Activated CD4-positive, alpha-beta T cell treated with anti-CD3 and anti-CD28 coated beads, Interleukin-2, amount 10 ng/mL, durations not matched to agents 24 days and 14 days (primary cell): ENCODE data around the gene ZHX3. TPM values are rescaled to one million over a fixed set of nuclear protein-coding genes. Genes with fewer than 3 reads are reported as not detected.

ENCODE experiments used
- DNase-seq: peaks from one replicate; pipeline ENCODE4 v3.0.0; 2022
- H3K27ac Mint-ChIP-seq: one replicate; pipeline ENCODE4 v1.8.0; 2022; ENCODE audit warnings: mild to moderate bottlenecking, mixed read lengths
- H3K27me3 Mint-ChIP-seq: one replicate; pipeline ENCODE4 v1.8.0; 2022; ENCODE audit warnings: mixed read lengths
- H3K36me3 Mint-ChIP-seq: one replicate; pipeline ENCODE4 v1.8.0; 2022; ENCODE audit warnings: low read depth, mild to moderate bottlenecking, mixed read lengths
- H3K4me1 Mint-ChIP-seq: one replicate; pipeline ENCODE4 v1.8.0; 2021; ENCODE audit warnings: mixed read lengths
- H3K4me3 Mint-ChIP-seq: one replicate; pipeline ENCODE4 v1.8.0; 2022; ENCODE audit warnings: mild to moderate bottlenecking, moderate library complexity, mixed read lengths
- H3K9me3 Mint-ChIP-seq: one replicate; pipeline ENCODE4 v1.8.0; 2021; ENCODE audit warnings: mixed read lengths
- intact Hi-C: fragments of 100-400 bp; cut with micrococcal nuclease; formaldehyde crosslinking; loops from one replicate; pipeline ENCODE4 v1.15.1; 2023
- total RNA-seq: library from RNA; stranded (reverse); gene quantifications from 2 replicates; pipeline ENCODE4 v1.2.3, GENCODE V29; 2022

ZHX3 gene
- total RNA-seq, 1 donor from 2014 or later = 11.7 TPM

DNA sequence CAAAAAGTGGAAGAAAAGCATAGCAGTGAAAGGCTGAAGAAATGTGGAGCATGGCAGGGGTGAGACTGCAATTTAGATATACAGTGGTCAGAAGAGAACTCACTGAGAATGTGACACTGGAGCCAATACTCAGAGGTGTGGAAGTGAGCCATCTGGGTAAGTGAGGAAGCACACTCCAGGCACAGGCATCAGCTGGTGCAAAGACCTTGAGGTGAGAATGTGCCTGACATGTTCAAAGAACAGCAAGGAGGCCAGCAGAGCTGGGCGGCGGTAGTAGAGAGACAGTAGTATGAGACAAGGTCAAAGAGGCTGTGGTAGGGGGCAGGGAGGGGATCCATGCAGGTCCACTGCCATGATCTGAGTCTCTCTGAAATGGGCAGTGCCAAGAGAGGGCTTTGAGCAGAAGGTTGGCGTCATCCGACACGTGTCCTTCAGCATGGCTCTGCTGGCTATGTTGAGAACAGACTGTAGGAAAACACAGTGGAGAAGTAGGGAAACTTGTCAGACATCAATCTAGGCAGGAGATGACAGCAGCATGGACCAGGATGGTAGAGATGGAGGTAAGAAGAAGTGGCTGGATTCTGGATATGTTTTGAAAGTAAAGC, 95.8 kb downstream of the ZHX3 start:
- Mint-ChIP-seq H3K27me3 (no peaks in the 10 kb centered on the region), H3K4me3 (no peak overlapping the region), H3K36me3 (no peaks in the 10 kb centered on the region), H3K27ac (no peak overlapping the region), H3K4me1 (no peaks in the 10 kb centered on the region), H3K9me3 (no peaks in the 10 kb centered on the region)
- DNase-seq = no peak
- intact Hi-C loops = no loop called here

DNA sequence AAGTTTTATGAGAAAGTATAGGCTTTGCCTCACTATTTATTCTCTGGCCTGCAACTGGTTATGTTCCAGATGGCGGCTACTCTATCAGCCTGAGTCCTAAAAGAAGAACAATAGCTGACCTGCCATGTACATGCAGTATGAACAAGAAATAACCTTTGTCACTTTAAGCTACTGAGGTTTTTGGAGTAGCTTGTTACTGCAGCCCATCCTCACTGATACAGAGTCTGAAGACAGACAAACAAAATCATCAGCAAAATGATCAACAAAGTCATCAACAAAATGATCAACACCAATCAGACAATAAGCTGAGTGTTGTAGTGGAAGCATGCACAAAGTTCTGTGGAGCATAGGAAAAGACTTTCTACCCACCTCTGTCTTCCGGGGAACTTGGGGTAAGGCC, 97.7 kb downstream of the ZHX3 start:
- H3K36me3 Mint-ChIP-seq = no peaks in the 10 kb centered on the region
- H3K4me3 Mint-ChIP-seq = no peak overlapping the region
- H3K4me1 Mint-ChIP-seq = no peaks in the 10 kb centered on the region
- H3K27me3 Mint-ChIP-seq = no peaks in the 10 kb centered on the region
- no peaks in the 10 kb centered on the region for H3K9me3 Mint-ChIP-seq
- H3K27ac Mint-ChIP-seq = no peak overlapping the region
- intact Hi-C loops = no loop called here
- DNase-seq = no peak

DNA sequence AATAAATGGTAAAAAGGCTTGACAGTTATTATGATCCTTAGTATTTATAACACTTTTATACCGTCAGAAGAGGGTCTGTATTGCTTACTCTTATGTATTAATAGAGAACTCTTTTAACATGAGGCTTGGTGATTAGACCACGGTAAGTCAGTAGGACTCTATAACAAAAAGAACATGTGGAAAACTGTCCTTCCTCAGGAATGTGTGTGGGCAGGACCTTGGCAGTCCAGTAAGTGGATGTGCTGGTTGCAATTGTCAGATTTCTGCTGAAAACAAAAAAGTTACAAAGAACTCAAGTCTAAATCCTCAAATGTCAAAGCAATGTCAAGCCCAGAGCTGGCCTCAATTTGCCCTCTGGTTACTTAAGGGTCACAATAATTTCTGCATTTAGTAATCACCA, 99.1 kb downstream of the ZHX3 start:
- Mint-ChIP-seq H3K4me3 (no peak overlapping the region), H3K27me3 (no peaks in the 10 kb centered on the region), H3K9me3 (no peaks in the 10 kb centered on the region), H3K27ac (no peak overlapping the region), H3K36me3 (no peaks in the 10 kb centered on the region), H3K4me1 (no peaks in the 10 kb centered on the region)
- intact Hi-C loops = no loop called here
- no peak for DNase-seq

DNA sequence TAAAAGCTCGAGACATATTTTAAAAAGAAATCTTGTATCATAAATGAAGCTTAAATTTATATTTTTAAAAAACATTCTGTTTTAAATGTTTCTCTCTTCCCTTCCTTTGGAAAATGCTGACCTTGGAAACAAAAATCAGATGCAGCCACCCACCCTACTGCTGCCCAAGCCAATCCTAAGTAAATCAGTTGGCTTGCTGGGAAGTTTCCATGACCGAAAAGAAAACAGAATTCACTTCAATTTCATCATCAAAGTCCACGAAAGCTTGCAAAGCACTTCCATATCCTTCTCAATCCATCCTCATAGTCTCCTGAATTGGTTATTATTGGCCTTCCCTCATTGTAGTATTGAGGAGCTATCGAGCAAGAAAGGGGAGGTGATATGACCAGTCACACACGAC, 100.1 kb downstream of the ZHX3 start:
- Mint-ChIP-seq H3K4me3 (no peak overlapping the region), H3K27ac (no peak overlapping the region), H3K4me1 (no peaks in the 10 kb centered on the region), H3K27me3 (no peaks in the 10 kb centered on the region), H3K36me3 (no peaks in the 10 kb centered on the region), H3K9me3 (no peaks in the 10 kb centered on the region)
- no peak for DNase-seq
- intact Hi-C loops = no loop called here

DNA sequence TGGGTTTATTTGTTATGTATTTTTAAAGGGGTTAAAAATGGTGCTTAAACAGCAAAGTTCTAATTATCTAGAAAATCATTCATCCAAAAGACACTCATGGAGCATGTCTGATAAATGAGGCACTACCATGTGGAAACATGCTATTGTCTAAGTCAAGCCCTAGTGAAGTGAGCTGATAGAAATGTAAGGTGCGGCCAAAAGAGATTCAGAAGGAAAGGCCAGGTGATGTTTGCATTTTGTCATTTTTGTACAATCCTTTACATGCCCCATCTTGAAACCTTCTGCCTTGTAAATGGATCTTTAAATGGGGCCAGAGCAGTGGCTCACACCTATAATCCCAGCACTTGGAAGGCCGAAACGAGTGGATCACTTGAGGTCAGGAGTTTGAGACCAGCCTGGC, 102.9 kb downstream of the ZHX3 start:
- no peak for DNase-seq
- no peaks in the 10 kb centered on the region for H3K36me3 Mint-ChIP-seq
- H3K4me1 Mint-ChIP-seq = no peaks in the 10 kb centered on the region
- no peak overlapping the region for H3K27ac Mint-ChIP-seq
- H3K4me3 Mint-ChIP-seq = no peak overlapping the region
- no peaks in the 10 kb centered on the region for H3K27me3 Mint-ChIP-seq
- intact Hi-C loops = no loop called here
- no peaks in the 10 kb centered on the region for H3K9me3 Mint-ChIP-seq

DNA sequence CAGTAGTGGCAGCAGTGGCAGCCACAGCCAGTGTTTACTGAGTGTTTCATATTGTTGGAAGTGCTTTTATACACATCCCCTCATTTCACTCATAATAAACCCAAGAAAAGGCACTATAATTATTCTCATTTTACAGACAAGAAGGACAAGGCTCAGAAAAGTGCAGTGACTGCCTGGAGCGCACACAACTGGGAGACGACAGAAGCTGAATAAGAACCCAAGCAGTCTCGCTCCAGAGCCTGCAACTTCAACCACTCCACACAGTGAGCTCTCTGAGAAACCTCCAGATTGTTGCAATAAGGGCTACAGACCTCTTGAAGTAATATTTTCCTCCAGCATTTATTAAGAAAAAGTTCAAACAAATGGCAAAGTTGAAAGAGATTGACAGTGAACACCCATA, 103.3 kb downstream of the ZHX3 start:
- Mint-ChIP-seq H3K4me3 (no peak overlapping the region), H3K27me3 (no peaks in the 10 kb centered on the region), H3K27ac (no peak overlapping the region), H3K4me1 (no peaks in the 10 kb centered on the region), H3K36me3 (no peaks in the 10 kb centered on the region), H3K9me3 (no peaks in the 10 kb centered on the region)
- intact Hi-C loops = no loop called here
- DNase-seq = no peak

DNA sequence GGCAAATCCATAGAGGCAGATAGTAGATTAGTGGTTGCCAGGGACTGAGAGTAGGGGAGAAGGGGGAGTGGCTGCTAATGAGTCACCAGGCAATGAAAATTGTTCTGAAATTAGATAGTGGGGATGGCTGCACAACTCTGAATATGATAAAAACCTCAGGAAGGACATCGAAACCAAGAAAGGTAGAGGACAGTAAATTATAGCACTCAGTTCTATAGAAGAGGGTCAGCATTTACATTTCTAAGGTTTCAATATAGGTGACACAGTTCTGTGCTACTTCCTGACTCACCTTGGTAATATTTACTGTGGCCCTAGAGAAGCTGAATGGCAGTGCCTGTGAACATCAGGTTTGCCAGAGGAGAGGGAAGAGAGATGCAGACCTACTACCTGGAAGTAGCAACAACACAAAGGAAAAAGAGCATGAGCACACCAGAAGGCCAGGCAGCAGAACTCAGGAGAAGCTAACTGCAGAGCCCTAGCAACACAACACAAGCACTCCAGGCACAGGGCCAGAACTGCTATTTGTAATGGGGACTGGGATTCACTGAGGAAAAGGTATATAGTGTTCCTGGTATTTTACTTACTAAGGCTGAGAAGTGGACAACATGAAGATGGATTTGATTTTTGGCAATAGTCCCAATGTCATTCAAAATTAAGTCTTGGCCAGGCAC, 104.2 kb downstream of the ZHX3 start:
- Mint-ChIP-seq H3K27me3 (no peaks in the 10 kb centered on the region), H3K4me3 (no peak overlapping the region), H3K27ac (no peak overlapping the region), H3K9me3 (no peaks in the 10 kb centered on the region), H3K4me1 (no peaks in the 10 kb centered on the region), H3K36me3 (no peaks in the 10 kb centered on the region)
- no peak for DNase-seq
- intact Hi-C loops = no loop called here

DNA sequence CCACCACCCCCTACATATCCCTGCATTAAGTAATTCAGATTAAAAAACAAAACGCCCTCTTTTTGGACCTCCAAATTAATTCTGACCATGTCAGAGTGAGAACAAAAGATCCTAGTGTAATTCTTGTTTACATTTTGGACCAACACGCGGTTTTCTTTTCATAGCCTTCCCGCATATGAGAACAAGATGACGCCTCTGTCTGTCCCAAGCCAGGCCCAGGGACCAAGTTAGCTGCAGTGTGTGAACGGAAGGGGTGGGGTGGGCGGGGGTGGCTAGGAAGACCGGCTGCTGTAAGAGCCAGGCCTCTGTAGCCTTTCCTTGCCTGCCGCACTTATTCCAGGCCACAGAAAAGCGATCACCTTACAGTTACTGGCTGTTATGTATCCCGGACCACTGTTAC, 112.2 kb downstream of the ZHX3 start:
- Mint-ChIP-seq H3K36me3 (no peaks in the 10 kb centered on the region), H3K4me1 (no peaks in the 10 kb centered on the region), H3K4me3 (no peak overlapping the region), H3K27ac (no peak overlapping the region), H3K9me3 (no peaks in the 10 kb centered on the region), H3K27me3 (peaks cover 4% of the 10 kb centered on the region)
- no peak for DNase-seq
- intact Hi-C loops = no loop called here

DNA sequence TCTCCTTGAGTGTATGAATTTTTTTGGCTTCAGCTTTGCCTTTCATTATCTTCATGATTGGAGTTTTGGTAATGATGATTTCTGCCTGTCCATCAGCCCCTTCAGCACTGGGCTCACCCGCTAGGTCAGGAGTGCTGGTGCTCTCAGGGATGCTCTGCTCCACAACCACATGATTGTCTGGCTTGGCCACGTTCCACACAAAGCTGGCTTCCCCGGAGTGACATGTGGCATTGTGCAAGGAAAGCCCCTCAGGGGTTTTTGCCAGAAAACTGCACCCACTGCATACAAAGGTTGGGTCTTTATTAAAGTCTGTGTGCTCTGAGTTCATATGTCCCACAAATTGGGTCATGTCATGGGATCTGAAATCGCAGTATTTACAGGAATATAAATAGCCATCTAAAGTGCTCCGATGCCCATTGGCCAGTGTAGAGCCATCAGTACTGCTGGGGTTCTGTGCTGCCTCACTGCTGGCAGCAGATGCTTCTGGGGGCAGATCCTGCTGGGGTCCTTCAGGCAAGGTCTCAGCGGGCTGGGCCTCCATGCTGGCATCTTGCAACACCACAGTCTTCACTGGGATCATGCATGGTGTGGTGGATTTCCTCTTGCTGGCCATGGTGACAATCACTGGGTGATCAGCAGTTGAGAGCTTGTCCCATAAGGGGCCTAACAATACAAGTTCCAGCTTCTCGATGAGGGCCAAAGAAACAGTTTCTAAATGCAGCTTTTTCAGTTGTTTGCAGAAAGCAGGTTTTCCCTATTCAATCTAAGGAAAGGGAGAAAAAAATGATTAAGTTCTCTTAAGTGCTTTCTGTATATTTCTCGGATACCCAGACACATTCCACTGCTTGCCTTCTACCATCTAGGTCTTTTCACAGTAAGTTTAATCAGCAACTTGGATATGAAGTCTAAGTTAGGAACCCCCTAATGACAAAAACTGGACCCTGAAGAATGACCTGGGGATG, 112.9 kb downstream of the ZHX3 start:
- no peaks in the 10 kb centered on the region for H3K4me1 Mint-ChIP-seq
- DNase-seq = no peak
- H3K4me3 Mint-ChIP-seq = no peak overlapping the region
- H3K9me3 Mint-ChIP-seq = no peaks in the 10 kb centered on the region
- H3K36me3 Mint-ChIP-seq = peaks cover 4% of the 10 kb centered on the region
- intact Hi-C loops = no loop called here
- peaks cover 4% of the 10 kb centered on the region for H3K27me3 Mint-ChIP-seq
- H3K27ac Mint-ChIP-seq = no peak overlapping the region

DNA sequence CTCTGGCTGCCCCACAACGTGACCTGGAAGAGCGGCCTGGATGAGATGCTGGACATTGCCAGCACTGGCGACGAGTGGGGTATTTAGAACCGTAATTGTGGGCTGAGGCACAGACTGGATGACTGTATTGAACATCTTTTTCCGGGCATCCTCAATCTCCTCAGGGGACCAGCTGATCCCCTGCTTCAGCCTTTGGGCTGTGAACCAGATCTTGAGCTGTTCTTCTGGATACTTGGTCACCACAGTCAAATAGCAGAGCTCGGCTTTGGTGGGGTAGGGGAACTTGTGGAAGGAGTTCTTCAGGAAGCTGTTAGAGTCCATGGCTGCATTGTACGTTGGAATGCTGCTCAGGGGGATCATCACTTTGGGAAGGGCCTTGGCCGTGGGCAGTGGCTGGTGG, 113.9 kb downstream of the ZHX3 start:
- intact Hi-C loops = no loop called here
- H3K9me3 Mint-ChIP-seq = peaks cover 4% of the 10 kb centered on the region
- no peak overlapping the region for H3K4me3 Mint-ChIP-seq
- H3K4me1 Mint-ChIP-seq = no peaks in the 10 kb centered on the region
- H3K27me3 Mint-ChIP-seq = peaks cover 4% of the 10 kb centered on the region
- H3K27ac Mint-ChIP-seq = no peak overlapping the region
- no peak for DNase-seq
- H3K36me3 Mint-ChIP-seq = peaks cover 10% of the 10 kb centered on the region

DNA sequence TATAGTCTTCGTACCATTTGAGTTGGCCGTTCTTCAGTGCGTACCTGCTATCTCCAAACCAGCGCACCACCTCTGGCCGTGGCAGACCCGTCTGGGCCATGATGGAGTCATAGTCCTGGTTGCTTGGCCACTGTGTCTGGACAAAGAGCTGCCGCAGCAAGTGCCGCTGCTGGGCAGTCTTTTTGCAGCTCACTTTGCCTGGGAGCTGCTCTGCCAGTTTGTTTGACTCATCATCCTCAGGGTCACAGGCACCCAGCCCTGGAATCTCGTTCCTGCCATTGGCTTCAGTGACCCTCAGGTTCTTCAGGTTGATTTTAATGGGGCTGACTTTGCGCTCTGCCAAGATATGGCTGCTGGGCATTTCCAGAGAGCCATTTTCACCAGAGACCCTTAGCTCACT, 115.1 kb downstream of the ZHX3 start:
- intact Hi-C loops = no loop called here
- no peak overlapping the region for H3K4me3 Mint-ChIP-seq
- DNase-seq = no peak
- H3K27ac Mint-ChIP-seq = no peak overlapping the region
- peaks cover 15% of the 10 kb centered on the region for H3K36me3 Mint-ChIP-seq
- H3K9me3 Mint-ChIP-seq = peaks cover 7% of the 10 kb centered on the region
- no peaks in the 10 kb centered on the region for H3K4me1 Mint-ChIP-seq
- peaks cover 3% of the 10 kb centered on the region for H3K27me3 Mint-ChIP-seq

DNA sequence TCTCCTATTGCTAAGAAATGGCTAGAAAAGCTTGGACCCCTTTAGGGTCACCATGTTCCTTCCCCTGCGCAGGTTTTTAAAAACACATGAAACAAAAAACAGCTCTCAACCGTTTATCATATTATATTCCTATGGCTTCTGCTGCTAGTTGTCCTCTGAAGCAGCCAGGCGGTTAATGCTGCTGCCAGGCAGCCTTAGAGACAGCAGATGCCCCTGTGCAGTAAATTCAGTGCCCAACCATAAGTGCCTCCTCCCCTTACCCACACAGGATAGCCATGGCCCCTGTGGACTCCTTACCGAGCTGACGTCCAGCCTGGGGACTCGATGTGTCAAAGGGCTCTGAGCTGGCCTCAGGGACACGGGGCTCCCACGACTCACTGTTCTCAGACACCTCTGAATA, 115.8 kb downstream of the ZHX3 start:
- peaks cover 1% of the 10 kb centered on the region for H3K4me1 Mint-ChIP-seq
- H3K27ac Mint-ChIP-seq = no peak overlapping the region
- H3K27me3 Mint-ChIP-seq = no peaks in the 10 kb centered on the region
- H3K36me3 Mint-ChIP-seq = peaks cover 18% of the 10 kb centered on the region
- peaks cover 8% of the 10 kb centered on the region for H3K9me3 Mint-ChIP-seq
- no peak for DNase-seq
- intact Hi-C loops = no loop called here
- no peak overlapping the region for H3K4me3 Mint-ChIP-seq

DNA sequence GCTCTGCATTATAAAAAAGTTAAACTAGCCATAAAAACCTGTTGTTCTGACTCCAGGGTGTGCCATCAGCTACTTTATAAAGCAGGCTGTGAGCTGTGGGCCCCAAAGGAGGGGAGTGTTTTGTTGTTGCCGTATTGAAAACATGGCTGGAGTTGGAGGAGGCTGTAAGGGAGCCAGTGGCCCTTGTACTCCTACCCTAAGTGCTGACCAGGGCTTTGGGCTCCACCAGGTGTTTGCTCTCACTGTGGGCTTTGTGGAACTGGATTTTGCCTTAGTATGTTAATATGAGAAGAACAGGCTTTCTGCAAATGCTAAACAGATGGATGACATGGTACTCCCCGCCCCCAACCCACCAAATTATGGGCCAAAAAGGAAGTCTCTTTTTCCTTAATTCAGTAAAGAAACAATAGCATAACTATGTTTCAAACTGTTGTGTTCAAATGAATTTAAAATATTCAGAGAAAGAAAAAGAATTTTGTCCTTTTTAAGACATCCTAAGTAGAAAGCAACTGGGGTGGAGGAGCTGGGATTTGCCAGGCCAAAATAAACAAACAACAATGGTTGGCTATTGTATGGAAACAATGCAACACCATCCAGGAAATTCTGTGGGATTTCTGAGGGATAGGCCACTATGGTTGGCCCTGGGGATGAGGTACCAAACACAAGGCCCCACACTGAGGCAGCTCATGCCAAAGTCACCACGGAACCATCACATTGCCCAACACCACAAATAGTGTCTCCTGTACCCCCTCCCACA, 116.9 kb downstream of the ZHX3 start:
- no peak for DNase-seq
- no peak overlapping the region for H3K4me3 Mint-ChIP-seq
- intact Hi-C loops = no loop called here
- H3K4me1 Mint-ChIP-seq = peaks cover 9% of the 10 kb centered on the region
- no peak overlapping the region for H3K27ac Mint-ChIP-seq
- H3K9me3 Mint-ChIP-seq = peaks cover 8% of the 10 kb centered on the region
- H3K27me3 Mint-ChIP-seq = no peaks in the 10 kb centered on the region
- H3K36me3 Mint-ChIP-seq = peaks cover 21% of the 10 kb centered on the region

DNA sequence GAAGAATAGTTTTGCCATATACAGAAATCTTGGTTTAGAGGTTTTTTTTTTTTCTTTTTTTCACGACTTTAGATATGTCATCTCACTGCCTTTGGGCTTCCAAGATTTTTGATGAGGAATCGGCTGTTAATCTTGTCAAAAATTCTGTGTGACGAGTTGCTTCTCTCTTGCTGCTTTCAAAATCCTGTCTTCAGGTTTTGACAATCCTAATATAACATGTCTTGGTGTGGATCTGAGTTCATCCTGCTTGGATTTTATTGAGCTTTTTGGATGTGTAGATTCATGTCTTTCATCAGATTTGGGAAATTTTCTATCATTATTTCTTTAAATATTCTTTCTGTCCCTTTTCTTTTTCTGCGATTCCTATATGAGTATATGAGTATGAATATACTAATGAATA, 119.1 kb downstream of the ZHX3 start:
- no peak overlapping the region for H3K4me3 Mint-ChIP-seq
- intact Hi-C loops = no loop called here
- H3K9me3 Mint-ChIP-seq = peaks cover 9% of the 10 kb centered on the region
- no peak overlapping the region for H3K27ac Mint-ChIP-seq
- H3K4me1 Mint-ChIP-seq = peaks cover 16% of the 10 kb centered on the region
- no peaks in the 10 kb centered on the region for H3K27me3 Mint-ChIP-seq
- H3K36me3 Mint-ChIP-seq = peaks cover 28% of the 10 kb centered on the region
- peak; percentile 18 for DNase-seq
